Testis (tissue), 2 donors: Measurements from ENCODE around the gene U2AF1L4.

Source experiments
- CTCF ChIP-seq, 3 experiments: fragments of 450-650 bp in 2 of 3; fragments of 200-600 bp in 1 of 3; sonication (generic) in 1 of 3; IDR thresholded peaks; one replicate each; pipeline ENCODE4 v1.5.1; 2016 to 2019; ENCODE audit warnings: antibody characterized with exemption in 3 of 3, mild to moderate bottlenecking in 2 of 3, moderate library complexity in 1 of 3
- POLR2A ChIP-seq: fragments of 450-650 bp; IDR thresholded peaks from one replicate; pipeline ENCODE4 v1.6.1; 2017; ENCODE audit warnings: antibody characterized with exemption, mild to moderate bottlenecking, moderate library complexity

GRCh38 chr19:35718345-35719041, 26.7 kb downstream of the U2AF1L4 start:
- TF ChIP-seq POLR2A (no peak), CTCF (IDR thresholded peaks at IDR 0.05) (no peak)
